CD4-positive, alpha-beta T cell (primary cell): ENCODE data around the gene LRRC37A3. TPM values are rescaled to one million over a fixed set of nuclear protein-coding genes. Genes with fewer than 3 reads are reported as not detected.
"Not testable (repeated sequence)": the region's sequence is repeated elsewhere in the genome, so short reads cannot be mapped to it uniquely, and the experiment has no call there.

Experiments used
- ATAC-seq: fragments of 200-7000 bp; cut with Tn5 transposase; one replicate; pipeline ENCODE4 v1.10.0; 2022; ENCODE audit warnings: mild to moderate bottlenecking; ENCODE audit not compliant: poor library complexity
- CTCF ChIA-PET: fragments of 350-600 bp; sonication (Branson Sonifier 250); formaldehyde crosslinking; loops from one replicate; lab custom pipeline; 2021; ENCODE audit warnings: antibody characterized with exemption, inconsistent platforms; lab: Charles Lee
- POLR2A ChIA-PET: fragments of 350-600 bp; sonication (Branson Sonifier 250); formaldehyde crosslinking; loops from one replicate; lab custom pipeline; 2021; ENCODE audit warnings: antibody characterized with exemption, inconsistent platforms; lab: Charles Lee
- DNase-seq, 14 experiments: peaks; one replicate each; pipeline ENCODE4 v3.0.0-alpha.2; 2013 to 2020; ENCODE audit warnings: mixed read lengths in 2 of 14
- H3K27ac ChIP-seq, 2 donors: one replicate each; pipeline versions ENCODE4 v1.5.1 to v1.7.0; 2013; ENCODE audit warnings: low read length in 2 of 2, low read depth in 1 of 2, mild to moderate bottlenecking in 1 of 2
- H3K27me3 ChIP-seq, 2 experiments: 1 replicate in 1 of 2; 2 replicates in 1 of 2; pipeline versions ENCODE4 v1.6.1 to v1.7.0; 2013; ENCODE audit warnings: low read length in 2 of 2, control low read depth in 1 of 2, mild to moderate bottlenecking in 1 of 2, moderate library complexity in 1 of 2; ENCODE audit not compliant: insufficient read depth in 2 of 2, control insufficient read depth in 1 of 2
- H3K36me3 ChIP-seq: one replicate; pipeline ENCODE4 v1.6.1; 2013; ENCODE audit warnings: low read length, control low read depth; ENCODE audit not compliant: insufficient read depth
- H3K4me1 ChIP-seq: one replicate; pipeline ENCODE4 v1.6.1; 2013; ENCODE audit warnings: low read length, control low read depth; ENCODE audit not compliant: insufficient read depth
- H3K4me3 ChIP-seq: one replicate; pipeline ENCODE4 v1.5.1; 2013; ENCODE audit warnings: mild to moderate bottlenecking, low read length, moderate library complexity
- H3K9me3 ChIP-seq, 2 experiments: 1 replicate in 1 of 2; 2 replicates in 1 of 2; pipeline versions ENCODE4 v1.6.1 to v1.7.0; 2013; ENCODE audit warnings: low read length in 2 of 2, mild to moderate bottlenecking in 2 of 2, control low read depth in 1 of 2, moderate library complexity in 1 of 2; ENCODE audit not compliant: control insufficient read depth in 1 of 2, insufficient read depth in 1 of 2
- H3K27ac Mint-ChIP-seq: one replicate; pipeline ENCODE4 v1.8.0; 2020; ENCODE audit warnings: mixed read lengths
- H3K27me3 Mint-ChIP-seq: one replicate; pipeline ENCODE4 v1.8.0; 2021; ENCODE audit warnings: mixed read lengths
- H3K36me3 Mint-ChIP-seq: one replicate; pipeline ENCODE4 v1.8.0; 2021; ENCODE audit warnings: low read depth, mixed read lengths
- H3K4me1 Mint-ChIP-seq: one replicate; pipeline ENCODE4 v1.8.0; 2021; ENCODE audit warnings: low read depth, mixed read lengths
- H3K4me3 Mint-ChIP-seq: one replicate; pipeline ENCODE4 v1.8.0; 2020; ENCODE audit warnings: mild to moderate bottlenecking, mixed read lengths
- H3K9me3 Mint-ChIP-seq: one replicate; pipeline ENCODE4 v1.8.0; 2020; ENCODE audit warnings: mixed read lengths
- intact Hi-C, 2 experiments: fragments of 100-400 bp; cut with DNase I in 1 of 2; cut with micrococcal nuclease in 1 of 2; formaldehyde crosslinking; loops; one replicate each; pipeline versions ENCODE4 v1.15.1 to v1.9.0; 2023 to 2025; cut with DNase I, micrococcal nuclease
- total RNA-seq, 174 experiments: library from RNA in 2 of 174; stranded (reverse) in 2 of 174; gene quantifications; one replicate each; pipeline ENCODE4 v1.2.3 and lab custom pipeline; 2021 to 2026

LRRC37A3 gene
- total RNA-seq, 2 experiments from 2014 or later = 7.6 to 8.0 TPM

- Histone ChIP-seq H3K4me1 (peaks cover 18% of the 10 kb centered on the region), H3K4me3 (peak overlapping the region; percentile 59), H3K27ac (peak overlapping the region; percentile 56 to 80)
- intact Hi-C loops, H3K36me3 ChIP-seq, H3K9me3 ChIP-seq, H3K9me3 Mint-ChIP-seq, H3K27me3 ChIP-seq, H3K27me3 Mint-ChIP-seq: not testable (repeated sequence)
- ChIA-PET CTCF (interaction anchor here (1.1 kb wide), 1 partner anchor 125 kb away, joined by 6 read pairs; no protein-coding TSS in a partner anchor), POLR2A (interaction anchor here (0.9 kb wide), 1 partner anchor 220 kb away, joined by 4 read pairs; no protein-coding TSS in a partner anchor)
- ATAC-seq = peak; percentile 93
- Mint-ChIP-seq H3K4me1 (peaks cover 16% of the 10 kb centered on the region), H3K27ac (peak overlapping the region; percentile 90), H3K4me3 (peak overlapping the region; percentile 92), H3K36me3 (peaks cover 10% of the 10 kb centered on the region)
- DNase-seq = peak; percentile 70 to 90 (median 82)
Measured at GRCh38 chr17:64837018-64837761, 82.1 kb downstream of the LRRC37A3 start.

DNA sequence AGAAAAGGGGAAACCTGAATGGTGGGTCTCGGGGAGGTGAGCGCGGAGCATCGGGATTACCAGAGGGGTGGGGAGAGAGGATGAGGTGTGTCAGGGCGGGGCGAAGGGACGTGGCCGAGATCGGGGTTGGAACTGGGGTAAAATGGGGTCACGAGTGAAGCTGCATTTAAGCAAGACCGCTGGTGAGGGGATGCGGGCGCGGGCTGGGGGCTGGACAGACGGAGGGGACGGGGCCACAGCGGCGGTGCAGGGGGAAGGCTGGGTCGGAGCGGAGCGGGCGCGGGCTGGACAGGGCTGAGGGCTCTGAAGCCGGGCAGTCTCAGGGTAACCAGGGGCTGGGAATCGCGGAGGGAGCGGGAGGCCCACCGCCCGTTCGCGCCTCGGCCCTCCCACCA is 82.7 kb downstream of the LRRC37A3 start:
- H3K27me3 Mint-ChIP-seq, H3K27me3 ChIP-seq, intact Hi-C loops, POLR2A ChIA-PET, ATAC-seq, H3K36me3 ChIP-seq, CTCF ChIA-PET, H3K9me3 Mint-ChIP-seq, H3K9me3 ChIP-seq: not testable (repeated sequence)
- Mint-ChIP-seq H3K4me1 (peaks cover 16% of the 10 kb centered on the region), H3K36me3 (peaks cover 10% of the 10 kb centered on the region), H3K27ac (peak overlapping the region; percentile 90), H3K4me3 (peak overlapping the region; percentile 92)
- H3K4me1 ChIP-seq = peaks cover 18% of the 10 kb centered on the region
- H3K4me3 ChIP-seq = peak overlapping the region; percentile 59
- DNase-seq = peak in 11 of 14 experiments; percentile 1 to 59 (median 16)
- H3K27ac ChIP-seq = peak overlapping the region; percentile 50 to 62

- POLR2A ChIA-PET, DNase-seq, CTCF ChIA-PET, H3K27ac Mint-ChIP-seq, ATAC-seq, H3K4me3 ChIP-seq, H3K36me3 ChIP-seq, H3K27me3 Mint-ChIP-seq, H3K9me3 Mint-ChIP-seq, intact Hi-C loops, H3K9me3 ChIP-seq, H3K27ac ChIP-seq, H3K27me3 ChIP-seq: not testable (repeated sequence)
- peak overlapping the region; percentile 42 for H3K4me3 Mint-ChIP-seq
- peaks cover 10% of the 10 kb centered on the region for H3K36me3 Mint-ChIP-seq
- peaks cover 22% of the 10 kb centered on the region for H3K4me1 ChIP-seq
- peaks cover 22% of the 10 kb centered on the region for H3K4me1 Mint-ChIP-seq
Measured at GRCh38 chr17:64834060-64834459, 85.2 kb downstream of the LRRC37A3 start.

DNA sequence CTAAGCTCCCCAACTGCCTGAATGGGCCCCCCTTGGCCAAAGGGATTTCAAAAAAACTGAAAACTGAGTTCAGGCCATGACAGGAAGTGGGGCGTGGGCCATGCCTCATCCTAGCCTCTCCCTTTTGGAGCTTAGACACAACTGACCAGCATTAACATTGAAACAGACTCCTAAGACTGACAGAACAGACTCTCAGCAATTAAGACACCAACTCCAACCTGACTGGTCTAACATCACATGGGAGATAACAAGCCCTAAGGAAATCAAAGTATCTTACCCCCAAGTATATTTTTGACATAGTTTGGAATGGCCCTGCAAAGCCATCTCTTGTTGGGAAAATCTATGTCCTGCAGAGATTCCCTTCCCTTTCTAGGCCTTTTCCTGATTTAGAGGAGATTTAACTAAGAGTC is 88.6 kb downstream of the LRRC37A3 start:
- H3K9me3 Mint-ChIP-seq, H3K27ac Mint-ChIP-seq, H3K4me3 ChIP-seq, ATAC-seq, POLR2A ChIA-PET, CTCF ChIA-PET, H3K4me1 ChIP-seq, H3K4me3 Mint-ChIP-seq, intact Hi-C loops, DNase-seq, H3K9me3 ChIP-seq, H3K27me3 Mint-ChIP-seq, H3K36me3 ChIP-seq, H3K27me3 ChIP-seq, H3K27ac ChIP-seq: not testable (repeated sequence)
- Mint-ChIP-seq H3K36me3 (peaks cover 13% of the 10 kb centered on the region), H3K4me1 (peaks cover 11% of the 10 kb centered on the region)

GRCh38 chr17:64829824-64830630 is 89.3 kb downstream of the LRRC37A3 start:
- CTCF ChIA-PET, ATAC-seq, H3K27ac Mint-ChIP-seq, H3K27ac ChIP-seq, intact Hi-C loops, DNase-seq, H3K4me1 Mint-ChIP-seq, H3K9me3 Mint-ChIP-seq, H3K4me1 ChIP-seq, H3K27me3 ChIP-seq, H3K4me3 Mint-ChIP-seq, POLR2A ChIA-PET, H3K27me3 Mint-ChIP-seq, H3K9me3 ChIP-seq, H3K4me3 ChIP-seq, H3K36me3 ChIP-seq: not testable (repeated sequence)
- H3K36me3 Mint-ChIP-seq = peaks cover 13% of the 10 kb centered on the region

DNA sequence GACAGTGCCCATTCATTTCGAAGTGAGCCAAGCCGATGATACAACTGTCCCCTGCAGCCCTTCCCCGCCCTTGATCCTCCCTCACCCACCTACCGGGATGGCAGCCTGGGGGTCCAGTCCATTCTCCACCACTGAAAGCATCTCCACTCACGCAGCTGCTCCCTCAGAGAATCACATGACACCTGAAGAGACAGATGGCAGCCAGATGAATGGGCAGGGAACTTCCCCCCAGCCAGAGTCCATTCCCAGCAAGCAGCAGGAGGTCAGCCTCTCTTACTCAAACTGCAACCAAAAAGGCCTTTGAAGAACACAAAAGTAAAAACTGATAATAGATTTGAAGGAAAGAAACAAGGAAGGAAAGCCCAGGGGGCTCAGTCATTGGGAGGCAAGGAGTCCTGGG is 90.2 kb downstream of the LRRC37A3 start:
- CTCF ChIA-PET, ATAC-seq: not testable (repeated sequence)

More for the DNA sequence above, 90.2 kb downstream of the LRRC37A3 start:
- H3K4me3 Mint-ChIP-seq, H3K9me3 Mint-ChIP-seq, H3K27ac Mint-ChIP-seq, H3K9me3 ChIP-seq, H3K4me1 Mint-ChIP-seq, POLR2A ChIA-PET, H3K27me3 ChIP-seq, H3K4me1 ChIP-seq, H3K4me3 ChIP-seq, intact Hi-C loops, H3K27ac ChIP-seq, DNase-seq, H3K27me3 Mint-ChIP-seq: not testable (repeated sequence)
- H3K36me3 ChIP-seq = peaks cover 13% of the 10 kb centered on the region
- peaks cover 23% of the 10 kb centered on the region for H3K36me3 Mint-ChIP-seq
